ENCODE measurements around the gene SPOCK3. TPM values are rescaled to one million over a fixed set of nuclear protein-coding genes. Genes with fewer than 3 reads are reported as not detected.
"Not testable (repeated sequence)": the region's sequence is repeated elsewhere in the genome, so short reads cannot be mapped to it uniquely, and the experiment has no call there.

SPOCK3 gene
- total and polyA plus RNA-seq, 3 experiments from 2014 or later, result not detected

DNA sequence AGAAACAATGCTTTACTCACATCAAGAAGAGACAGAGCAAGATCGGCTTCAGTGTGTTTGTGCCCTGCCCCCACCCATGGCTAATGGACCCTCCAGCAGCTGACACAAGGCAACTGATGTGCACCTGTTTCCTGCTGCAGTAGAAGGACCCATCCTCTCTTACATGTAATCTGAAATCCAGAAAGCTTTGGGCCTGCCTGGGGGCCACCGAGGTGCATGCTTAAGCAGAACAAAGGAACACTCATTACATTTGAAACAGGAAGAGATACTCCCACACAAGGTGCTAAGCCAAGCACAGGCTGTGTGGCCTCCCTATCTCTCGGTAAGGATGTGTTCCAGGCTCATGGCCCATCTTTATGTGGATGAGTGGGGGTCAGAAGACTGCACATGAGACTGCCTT, 338.0 kb downstream of the SPOCK3 start:
- no peaks in the 10 kb centered on the region for H3K36me3 Mint-ChIP-seq
- no peaks in the 10 kb centered on the region for H3K36me3 ChIP-seq (ENCODE audit: insufficient read depth, low read length)
- no peaks in the 10 kb centered on the region for H3K27me3 Mint-ChIP-seq
- H3K4me3 ChIP-seq (ENCODE audit: low read length), result no peak overlapping the region
- no peaks in the 10 kb centered on the region for H3K9me3 ChIP-seq (ENCODE audit: low read length)
- H3K27ac Mint-ChIP-seq, result no peak overlapping the region
- ChIA-PET POLR2A (no interaction called here), CTCF (no interaction called here)
- peaks cover 2 to 23% (median 8%) of the 10 kb centered on the region in 5 donors for H3K9me3 Mint-ChIP-seq
- no peaks in the 10 kb centered on the region for H3K4me1 ChIP-seq (ENCODE audit: insufficient read depth, low read length)
- no peaks in the 10 kb centered on the region for H3K4me1 Mint-ChIP-seq
- H3K27me3 ChIP-seq (ENCODE audit: insufficient read depth, low read length, poor library complexity, severe bottlenecking), result no peaks in the 10 kb centered on the region
- no peak overlapping the region for H3K27ac ChIP-seq (ENCODE audit: low read depth, low read length)
- H3K4me3 Mint-ChIP-seq, result no peak overlapping the region
- DNase-seq, result no peak

DNA sequence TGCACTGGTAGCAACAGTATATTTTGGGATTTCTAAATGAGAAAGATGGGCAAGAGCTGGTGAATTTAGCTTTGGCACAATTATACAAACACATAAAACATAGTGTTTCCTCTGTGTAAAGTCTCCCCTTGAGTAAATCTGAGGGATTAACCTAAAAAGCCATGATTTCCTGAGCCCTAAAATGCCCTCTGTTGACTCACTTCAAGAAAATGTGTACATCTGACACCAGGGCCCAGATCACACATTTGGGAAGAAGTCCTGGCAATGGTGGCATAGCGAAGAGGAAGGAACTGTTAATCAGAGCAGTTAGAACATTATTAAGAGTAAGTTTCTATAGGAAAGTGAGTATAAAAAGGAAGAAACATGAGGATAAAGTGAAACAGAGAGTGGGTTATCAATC, 338.5 kb downstream of the SPOCK3 start:
- no peaks in the 10 kb centered on the region for H3K4me1 Mint-ChIP-seq
- Histone ChIP-seq H3K4me3 (ENCODE audit: low read length) (no peak overlapping the region), H3K36me3 (ENCODE audit: insufficient read depth, low read length) (no peaks in the 10 kb centered on the region), H3K27ac (ENCODE audit: low read depth, low read length) (no peak overlapping the region), H3K27me3 (ENCODE audit: insufficient read depth, low read length, poor library complexity, severe bottlenecking) (no peaks in the 10 kb centered on the region), H3K4me1 (ENCODE audit: insufficient read depth, low read length) (no peaks in the 10 kb centered on the region), H3K9me3 (ENCODE audit: low read length) (no peaks in the 10 kb centered on the region)
- no peak overlapping the region for H3K4me3 Mint-ChIP-seq
- no peak overlapping the region for H3K27ac Mint-ChIP-seq
- ChIA-PET CTCF (no interaction called here), POLR2A (no interaction called here)
- peaks cover 2 to 27% (median 8%) of the 10 kb centered on the region in 5 donors for H3K9me3 Mint-ChIP-seq
- H3K27me3 Mint-ChIP-seq, result no peaks in the 10 kb centered on the region
- H3K36me3 Mint-ChIP-seq, result no peaks in the 10 kb centered on the region
- DNase-seq, result no peak

DNA sequence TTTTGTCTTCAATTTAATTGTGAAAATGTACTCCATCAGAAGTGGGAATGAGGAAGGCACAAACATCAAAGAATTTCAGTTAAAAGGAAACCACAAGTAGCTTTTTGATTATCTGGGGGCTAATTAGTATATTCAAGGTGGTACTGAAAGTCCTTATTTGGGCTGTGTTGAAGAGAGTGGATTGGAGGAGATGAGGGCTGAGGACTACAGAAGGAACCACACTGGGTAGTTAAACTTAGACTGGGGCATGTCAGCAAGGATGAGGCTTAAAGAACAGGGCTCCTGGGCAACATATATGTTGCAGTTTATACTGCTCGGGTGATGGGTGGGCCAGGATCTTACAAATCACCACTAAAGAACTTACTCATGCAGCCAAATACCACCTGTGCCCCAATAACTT, 346.8 kb downstream of the SPOCK3 start:
- no peaks in the 10 kb centered on the region for H3K4me1 Mint-ChIP-seq
- H3K9me3 Mint-ChIP-seq, result peaks cover 0 to 18% (median 4%) of the 10 kb centered on the region in 5 donors
- no peak overlapping the region for H3K4me3 ChIP-seq (ENCODE audit: low read length)
- no peaks in the 10 kb centered on the region for H3K27me3 Mint-ChIP-seq
- H3K27ac ChIP-seq (ENCODE audit: low read depth, low read length), result no peak overlapping the region
- H3K9me3 ChIP-seq (ENCODE audit: low read length), result no peaks in the 10 kb centered on the region
- no peaks in the 10 kb centered on the region for H3K4me1 ChIP-seq (ENCODE audit: insufficient read depth, low read length)
- no peak overlapping the region for H3K27ac Mint-ChIP-seq
- CTCF ChIA-PET, result no interaction called here
- H3K36me3 Mint-ChIP-seq, result no peaks in the 10 kb centered on the region
- no peak overlapping the region for H3K4me3 Mint-ChIP-seq
- DNase-seq, result no peak
- no peaks in the 10 kb centered on the region for H3K36me3 ChIP-seq (ENCODE audit: insufficient read depth, low read length)
- H3K27me3 ChIP-seq (ENCODE audit: insufficient read depth, low read length, poor library complexity, severe bottlenecking), result no peaks in the 10 kb centered on the region
- POLR2A ChIA-PET, result no interaction called here

GRCh38 chr4:166886718-166887117, 347.6 kb downstream of the SPOCK3 start:
- Histone ChIP-seq H3K4me3 (ENCODE audit: low read length) (no peak overlapping the region), H3K27me3 (ENCODE audit: insufficient read depth, low read length, poor library complexity, severe bottlenecking) (no peaks in the 10 kb centered on the region), H3K9me3 (ENCODE audit: low read length) (no peaks in the 10 kb centered on the region), H3K27ac (ENCODE audit: low read depth, low read length) (no peak overlapping the region), H3K36me3 (ENCODE audit: insufficient read depth, low read length) (no peaks in the 10 kb centered on the region), H3K4me1 (ENCODE audit: insufficient read depth, low read length) (no peaks in the 10 kb centered on the region)
- H3K4me1 Mint-ChIP-seq, result no peaks in the 10 kb centered on the region
- peaks cover 0 to 21% (median 4%) of the 10 kb centered on the region in 5 donors for H3K9me3 Mint-ChIP-seq
- no peak for DNase-seq
- ChIA-PET CTCF (no interaction called here), POLR2A (no interaction called here)
- H3K27me3 Mint-ChIP-seq, result no peaks in the 10 kb centered on the region
- H3K36me3 Mint-ChIP-seq, result no peaks in the 10 kb centered on the region
- H3K4me3 Mint-ChIP-seq, result no peak overlapping the region
- H3K27ac Mint-ChIP-seq, result no peak overlapping the region

GRCh38 chr4:166882221-166882620, 352.1 kb downstream of the SPOCK3 start:
- no peaks in the 10 kb centered on the region for H3K36me3 ChIP-seq (ENCODE audit: insufficient read depth, low read length)
- Mint-ChIP-seq H3K9me3 (peaks cover 2 to 31% (median 4%) of the 10 kb centered on the region in 5 donors), H3K27ac (no peak overlapping the region), H3K27me3 (no peaks in the 10 kb centered on the region), H3K4me1 (no peaks in the 10 kb centered on the region), H3K36me3 (no peaks in the 10 kb centered on the region), H3K4me3 (no peak overlapping the region)
- ChIA-PET CTCF (no interaction called here), POLR2A (no interaction called here)
- H3K4me3 ChIP-seq (ENCODE audit: low read length), result no peak overlapping the region
- H3K9me3 ChIP-seq (ENCODE audit: low read length), result no peaks in the 10 kb centered on the region
- H3K4me1 ChIP-seq (ENCODE audit: insufficient read depth, low read length), result no peaks in the 10 kb centered on the region
- no peak overlapping the region for H3K27ac ChIP-seq (ENCODE audit: low read depth, low read length)
- DNase-seq, result no peak
- H3K27me3 ChIP-seq (ENCODE audit: insufficient read depth, low read length, poor library complexity, severe bottlenecking), result no peaks in the 10 kb centered on the region

DNA sequence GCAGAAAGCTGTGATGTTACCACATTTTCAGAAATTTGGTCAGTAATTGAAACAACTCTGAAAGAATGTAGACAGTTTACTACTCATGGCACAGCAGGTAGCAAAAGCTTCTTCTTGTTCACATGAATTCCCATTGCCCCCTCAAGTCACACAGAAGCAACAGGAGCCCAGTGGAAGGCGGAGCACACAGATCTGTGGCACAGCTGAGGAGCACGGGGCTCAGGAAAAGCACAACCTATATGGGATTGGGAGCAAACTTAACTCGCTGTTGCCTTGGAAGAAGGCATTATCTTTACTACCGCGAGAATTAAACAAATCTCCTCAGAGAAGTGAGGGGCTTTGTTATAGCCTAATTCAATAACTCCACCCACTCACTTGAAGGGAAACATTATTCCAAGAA, 358.5 kb downstream of the SPOCK3 start:
- Mint-ChIP-seq H3K27me3 (no peaks in the 10 kb centered on the region), H3K36me3 (no peaks in the 10 kb centered on the region), H3K27ac (no peak overlapping the region), H3K4me1 (no peaks in the 10 kb centered on the region), H3K4me3 (no peak overlapping the region), H3K9me3 (peaks cover 3 to 42% (median 7%) of the 10 kb centered on the region in 5 donors)
- Histone ChIP-seq H3K4me1 (ENCODE audit: insufficient read depth, low read length) (no peaks in the 10 kb centered on the region), H3K36me3 (ENCODE audit: insufficient read depth, low read length) (no peaks in the 10 kb centered on the region), H3K9me3 (ENCODE audit: low read length) (no peaks in the 10 kb centered on the region), H3K27me3 (ENCODE audit: insufficient read depth, low read length, poor library complexity, severe bottlenecking) (no peaks in the 10 kb centered on the region), H3K4me3 (ENCODE audit: low read length) (no peak overlapping the region), H3K27ac (ENCODE audit: low read depth, low read length) (no peak overlapping the region)
- CTCF ChIA-PET, result no interaction called here
- POLR2A ChIA-PET, result no interaction called here
- DNase-seq, result no peak

- Histone ChIP-seq H3K4me1 (ENCODE audit: insufficient read depth, low read length) (no peaks in the 10 kb centered on the region), H3K9me3 (ENCODE audit: low read length) (no peaks in the 10 kb centered on the region), H3K27me3 (ENCODE audit: insufficient read depth, low read length, poor library complexity, severe bottlenecking) (no peaks in the 10 kb centered on the region), H3K4me3 (ENCODE audit: low read length) (no peak overlapping the region), H3K36me3 (ENCODE audit: insufficient read depth, low read length) (no peaks in the 10 kb centered on the region), H3K27ac (ENCODE audit: low read depth, low read length) (no peak overlapping the region)
- Mint-ChIP-seq H3K27ac (no peak overlapping the region), H3K9me3 (peaks cover 3 to 32% (median 11%) of the 10 kb centered on the region in 5 donors), H3K4me3 (no peak overlapping the region), H3K27me3 (no peaks in the 10 kb centered on the region), H3K36me3 (no peaks in the 10 kb centered on the region), H3K4me1 (no peaks in the 10 kb centered on the region)
- ChIA-PET CTCF (no interaction called here), POLR2A (no interaction called here)
- no peak for DNase-seq
Measured at GRCh38 chr4:166862032-166862431, 372.3 kb downstream of the SPOCK3 start.

- peaks cover 4 to 15% (median 8%) of the 10 kb centered on the region in 5 donors for H3K9me3 Mint-ChIP-seq
- H3K4me3 ChIP-seq (ENCODE audit: low read length); H3K27me3 Mint-ChIP-seq; POLR2A ChIA-PET; H3K27ac ChIP-seq (ENCODE audit: low read depth, low read length); H3K4me3 Mint-ChIP-seq; H3K4me1 ChIP-seq (ENCODE audit: insufficient read depth, low read length); DNase-seq; H3K36me3 ChIP-seq (ENCODE audit: insufficient read depth, low read length); CTCF ChIA-PET; H3K27me3 ChIP-seq (ENCODE audit: insufficient read depth, low read length, poor library complexity, severe bottlenecking); H3K36me3 Mint-ChIP-seq; H3K27ac Mint-ChIP-seq; H3K4me1 Mint-ChIP-seq; H3K9me3 ChIP-seq (ENCODE audit: low read length): not testable (repeated sequence)
Measured at GRCh38 chr4:166850398-166850797, 383.9 kb downstream of the SPOCK3 start.

DNA sequence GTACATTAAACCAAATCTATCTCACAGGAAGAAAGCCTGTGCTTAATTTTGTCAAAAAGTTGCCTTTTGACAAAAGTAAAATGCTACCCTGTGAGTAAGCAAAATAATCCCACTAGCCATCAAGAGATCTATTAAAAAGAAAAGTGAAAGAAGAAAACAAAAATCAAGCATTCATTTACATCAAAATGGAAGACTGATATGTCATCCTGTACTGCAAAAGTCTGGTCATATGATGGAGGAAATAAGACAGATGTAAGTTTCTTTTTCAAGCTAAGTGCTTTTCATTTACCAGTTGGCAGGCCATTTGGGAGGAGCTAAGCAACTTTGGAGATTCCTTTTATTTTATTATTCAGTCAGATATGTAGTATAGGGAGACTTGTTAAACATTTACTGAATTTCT, 387.4 kb downstream of the SPOCK3 start:
- Histone ChIP-seq H3K36me3 (ENCODE audit: insufficient read depth, low read length) (no peaks in the 10 kb centered on the region), H3K27me3 (ENCODE audit: insufficient read depth, low read length, poor library complexity, severe bottlenecking) (no peaks in the 10 kb centered on the region), H3K27ac (ENCODE audit: low read depth, low read length) (no peak overlapping the region), H3K4me1 (ENCODE audit: insufficient read depth, low read length) (no peaks in the 10 kb centered on the region), H3K9me3 (ENCODE audit: low read length) (no peaks in the 10 kb centered on the region), H3K4me3 (ENCODE audit: low read length) (no peak overlapping the region)
- Mint-ChIP-seq H3K4me1 (no peaks in the 10 kb centered on the region), H3K9me3 (peaks cover 4 to 20% (median 6%) of the 10 kb centered on the region in 5 donors), H3K4me3 (no peak overlapping the region), H3K27me3 (no peaks in the 10 kb centered on the region), H3K36me3 (no peaks in the 10 kb centered on the region), H3K27ac (no peak overlapping the region)
- ChIA-PET CTCF (no interaction called here), POLR2A (no interaction called here)
- no peak for DNase-seq
